ENCODE results near the gene UHMK1.

Gene UHMK1

DNA sequence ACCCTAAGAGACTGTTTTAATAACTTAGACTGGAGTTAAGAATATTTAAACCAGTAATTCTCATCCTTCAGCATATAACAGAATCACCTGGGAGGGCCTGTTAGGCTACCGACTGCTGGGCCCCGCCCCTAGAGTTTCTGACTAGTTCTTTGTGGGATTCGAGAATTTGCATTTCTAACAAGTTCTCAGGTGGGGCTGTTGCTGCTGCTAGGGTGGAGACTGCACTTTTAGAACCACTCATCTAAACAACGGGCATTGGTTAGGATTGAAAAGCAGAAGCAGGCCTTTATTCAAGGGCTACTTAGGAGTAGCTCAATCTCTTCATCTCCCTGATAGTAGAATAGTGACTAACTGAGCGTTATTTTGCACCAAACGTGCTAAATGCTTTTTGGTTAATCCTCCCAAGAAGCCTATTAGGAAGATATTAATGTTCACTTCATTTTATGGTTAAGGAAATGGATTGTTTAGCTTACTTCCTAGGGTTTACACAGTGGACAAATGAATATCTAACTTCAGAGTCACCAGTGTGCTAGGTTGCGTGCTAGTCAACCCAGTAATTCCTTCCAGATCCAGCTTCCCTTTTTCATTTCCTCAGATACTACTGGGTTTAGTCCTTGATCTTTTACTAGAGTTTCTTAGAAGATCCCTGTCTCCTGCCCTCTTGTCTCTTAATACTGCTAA is 32.8 kb downstream of the UHMK1 start:
- no peak for DNase-seq

DNA sequence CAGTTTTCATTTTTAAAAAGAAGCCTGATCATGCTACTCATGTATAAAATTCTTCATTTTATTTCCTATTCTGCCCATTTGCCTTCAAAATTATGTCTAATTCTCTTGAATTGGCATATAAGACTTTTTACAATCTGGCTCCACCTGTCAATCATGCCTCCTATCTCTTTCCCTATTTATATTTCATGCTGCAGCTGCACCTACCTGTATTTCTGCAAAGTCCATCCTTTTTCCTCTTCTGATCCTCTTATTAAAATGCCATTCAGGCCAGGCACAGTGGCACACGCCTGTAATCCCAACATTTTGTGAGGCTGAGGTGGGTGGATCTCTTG is 33.3 kb downstream of the UHMK1 start:
- no peak for DNase-seq

DNA sequence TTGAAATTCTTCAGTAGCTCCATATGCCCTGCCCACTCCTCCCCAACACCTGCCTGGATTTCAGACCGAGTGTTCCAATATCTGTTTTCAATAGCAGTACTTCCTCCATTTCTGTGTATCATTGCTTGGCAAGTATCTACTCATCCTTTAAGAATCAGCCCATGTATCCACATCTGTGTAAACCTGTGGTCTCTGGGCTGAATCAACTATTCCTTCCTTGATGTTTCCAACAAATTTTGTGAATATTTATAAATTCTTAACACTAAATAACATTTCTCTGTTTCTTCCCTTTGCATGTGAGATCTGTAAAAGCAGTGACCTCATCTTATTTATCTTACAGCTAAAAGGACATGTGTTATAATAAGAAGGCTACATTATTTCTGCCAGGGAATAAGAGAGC is 37.9 kb downstream of the UHMK1 start:
- DNase-seq, result no peak

DNA sequence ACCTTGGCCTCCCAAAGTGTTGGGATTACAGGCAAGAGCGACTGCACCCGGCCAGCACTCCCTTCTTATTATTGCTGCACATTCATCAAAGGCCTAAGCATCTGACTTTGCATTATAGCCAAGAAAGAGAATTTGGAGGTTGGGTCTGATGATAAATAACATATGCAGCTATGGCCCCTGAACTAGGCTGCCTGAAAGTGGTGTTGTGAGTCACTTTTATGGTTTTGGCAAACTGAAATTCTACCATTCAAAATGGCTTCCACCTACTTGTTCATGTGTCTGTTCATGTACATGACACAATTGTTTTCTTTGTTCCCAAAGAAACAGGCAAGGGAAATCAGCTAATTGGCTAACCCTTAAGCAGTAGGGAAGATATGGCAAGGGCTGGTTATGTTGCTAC is 38.9 kb downstream of the UHMK1 start:
- DNase-seq, result no peak

DNA sequence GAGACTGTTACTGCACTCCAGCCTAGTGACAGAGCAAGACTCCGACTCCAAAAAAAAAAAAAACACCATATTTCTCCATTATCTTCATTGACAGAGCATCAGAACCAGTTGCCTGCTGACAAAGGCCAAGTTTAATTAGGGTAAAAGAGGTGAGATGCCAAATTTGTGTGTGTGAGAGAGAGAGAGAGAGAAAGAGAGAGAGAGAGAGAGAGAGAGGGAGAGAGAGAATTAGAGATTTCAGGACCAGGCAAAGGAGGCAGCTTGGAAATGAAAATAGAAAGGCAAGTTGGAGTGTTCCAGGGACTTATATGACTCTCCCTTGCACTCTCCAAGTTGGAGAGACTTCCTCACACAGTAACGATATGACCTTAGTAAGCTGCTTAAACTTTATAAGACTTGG is 39.6 kb downstream of the UHMK1 start:
- no peak for DNase-seq

DNA sequence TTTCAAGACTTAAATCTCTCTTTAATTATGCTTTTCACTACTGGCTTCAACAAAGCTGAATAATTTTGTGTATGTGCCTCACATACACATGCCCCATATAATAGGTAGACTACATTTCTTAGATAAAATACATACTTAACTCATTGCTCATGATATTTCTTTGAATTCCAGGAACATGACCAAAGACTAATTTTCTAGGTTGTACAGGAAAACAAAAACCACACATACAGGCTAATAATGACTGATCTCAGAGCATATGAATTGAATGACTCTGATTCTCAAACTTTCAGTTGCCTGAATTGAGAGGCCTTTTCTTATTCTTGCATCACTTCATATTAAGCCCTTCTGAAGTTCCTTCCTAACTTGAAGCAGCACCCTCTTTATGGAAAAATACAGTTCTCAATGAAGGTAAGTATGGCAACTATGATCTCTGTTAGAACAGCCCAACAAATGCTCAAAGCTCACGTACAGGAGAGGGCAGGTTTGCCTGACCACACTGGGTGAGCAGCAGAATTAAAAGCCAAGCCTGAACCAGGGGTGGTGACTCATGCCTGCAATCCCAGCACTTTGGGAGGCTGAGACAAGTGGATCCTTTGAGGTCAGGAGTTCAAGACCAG is 41.3 kb downstream of the UHMK1 start:
- no peak for DNase-seq

DNA sequence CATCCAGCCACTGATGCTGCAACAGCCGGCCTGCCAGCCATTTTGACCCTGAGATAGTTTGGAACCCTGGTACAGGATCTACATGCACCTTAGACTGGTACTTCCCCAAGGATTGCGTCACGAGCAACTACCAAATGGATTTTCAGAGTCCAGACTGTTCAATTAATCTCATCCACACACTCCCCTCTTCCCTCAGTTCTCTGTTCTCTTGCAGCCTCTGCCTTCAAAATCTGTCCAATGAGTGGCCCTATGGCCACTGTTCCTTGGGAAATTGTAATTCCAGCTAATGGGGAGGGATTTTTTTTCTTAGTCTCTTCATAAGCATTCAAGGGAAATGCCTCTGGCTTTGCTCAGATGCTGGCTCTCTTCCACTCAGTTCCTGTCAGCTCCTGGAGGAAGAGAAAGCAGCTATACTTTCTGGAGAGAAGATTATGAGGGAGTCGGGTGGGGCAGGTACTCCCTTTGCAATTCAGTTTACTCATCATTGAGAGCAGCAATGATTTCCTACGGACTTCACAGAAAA is 44.1 kb downstream of the UHMK1 start:
- DNase-seq, result no peak

DNA sequence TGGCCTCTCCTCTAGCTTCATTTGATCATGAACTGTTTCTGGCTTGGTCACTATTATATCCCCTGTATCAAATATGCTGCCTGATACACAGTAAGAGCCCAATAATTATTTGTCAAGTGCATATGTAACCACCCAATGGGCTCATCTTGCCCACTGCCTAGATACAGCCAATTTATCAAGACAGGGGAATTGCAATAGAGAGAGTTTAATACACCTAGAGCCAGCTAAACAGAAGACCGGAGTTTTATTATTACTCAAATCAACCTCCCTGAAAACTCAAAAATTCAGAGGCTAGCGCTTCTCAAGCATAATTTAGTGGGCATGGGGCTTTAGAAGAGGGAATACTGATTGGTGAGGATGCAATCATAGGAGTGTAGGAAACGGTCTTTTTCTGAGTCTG is 45.6 kb downstream of the UHMK1 start:
- no peak for DNase-seq

DNA sequence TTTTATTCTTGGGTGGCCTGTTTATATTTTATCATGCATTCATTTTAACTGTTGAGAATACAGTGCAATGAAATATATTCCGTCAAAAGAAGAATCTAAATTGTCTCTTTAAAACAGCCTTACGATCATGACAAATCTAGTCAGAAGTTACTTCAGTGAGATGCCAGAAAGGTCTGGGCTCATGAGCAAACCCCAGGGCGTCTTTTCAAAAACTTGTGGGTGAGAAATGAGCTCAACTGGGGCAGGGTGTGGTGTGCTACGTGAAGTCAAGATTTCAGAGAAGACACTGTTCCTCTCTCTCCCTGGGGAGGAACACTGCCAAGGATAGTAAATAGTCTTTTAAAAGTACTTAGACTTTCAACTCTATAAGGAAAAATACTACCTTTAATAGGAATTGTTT is 50.6 kb downstream of the UHMK1 start:
- DNase-seq, result no peak

DNA sequence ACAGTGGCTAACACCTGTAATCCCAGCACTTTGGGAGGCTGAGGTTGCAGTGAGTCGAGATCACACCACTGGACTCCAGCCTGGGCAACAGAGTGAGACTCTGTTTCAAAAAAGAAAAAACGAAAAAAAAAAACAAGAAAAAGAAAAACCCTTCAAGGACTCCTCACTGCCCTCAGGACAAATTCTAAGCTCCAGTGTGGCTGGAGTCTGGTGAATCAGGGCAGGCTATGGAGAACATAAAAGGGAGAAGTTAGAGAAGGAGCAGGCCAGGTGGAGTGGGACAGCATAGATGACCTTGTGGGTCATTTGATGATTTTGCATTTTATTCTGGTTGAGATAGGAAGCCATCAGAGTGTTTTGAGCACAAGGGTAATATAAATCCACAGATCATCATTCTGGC is 51.4 kb downstream of the UHMK1 start:
- DNase-seq, result no peak

DNA sequence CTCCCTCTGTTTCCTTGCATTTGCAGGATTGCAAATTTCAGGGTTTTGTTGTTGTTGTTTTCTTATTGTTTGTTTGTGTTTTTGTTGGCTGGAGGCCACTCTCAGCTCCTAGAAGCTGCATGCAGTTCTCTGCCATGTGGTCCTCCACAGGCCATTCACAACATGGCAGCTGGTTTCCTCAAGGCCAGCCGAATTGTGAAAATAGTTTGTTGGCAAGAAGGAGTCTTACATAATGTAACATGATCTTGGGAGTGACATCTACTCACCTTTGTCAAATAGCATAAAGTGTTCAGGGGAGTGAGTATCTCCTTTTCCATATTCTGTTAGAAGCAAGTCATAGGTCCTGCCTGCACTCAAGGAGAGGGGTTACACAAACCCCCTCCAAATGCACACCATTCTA is 53.3 kb downstream of the UHMK1 start:
- no peak for DNase-seq

DNA sequence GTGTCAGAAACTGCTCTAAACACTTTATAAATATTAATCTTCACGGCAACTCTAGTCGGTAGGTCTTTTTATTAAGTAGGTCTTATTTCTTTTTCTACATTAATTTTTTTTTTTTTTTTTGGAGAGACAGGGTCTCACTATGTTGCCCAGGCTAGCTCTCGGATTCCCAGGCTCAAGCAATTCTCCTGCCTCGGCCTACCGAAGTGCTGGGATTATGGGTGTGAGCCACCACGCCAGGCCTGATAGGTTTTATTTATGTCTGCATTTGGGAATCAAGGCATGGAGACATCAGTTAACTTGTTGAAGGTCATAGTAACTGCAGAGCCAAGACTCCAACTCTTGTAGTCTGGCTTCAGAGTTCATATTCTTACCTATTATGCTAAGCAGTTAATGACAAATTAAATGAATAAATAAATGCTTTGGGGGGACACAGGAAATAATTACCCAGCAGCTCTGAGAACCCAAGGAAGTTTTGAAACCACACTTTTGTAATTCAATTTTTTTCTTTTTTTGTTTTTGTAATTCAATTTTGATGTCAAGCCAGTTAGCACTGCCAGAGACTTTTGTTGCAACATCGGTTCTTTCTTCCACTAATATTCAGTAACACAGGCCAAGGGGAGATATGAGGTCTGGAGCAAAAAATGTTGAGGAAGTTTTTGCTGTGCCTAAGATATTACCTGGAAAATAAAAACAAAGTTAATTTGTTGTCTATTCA is 54.5 kb downstream of the UHMK1 start:
- DNase-seq, result no peak

DNA sequence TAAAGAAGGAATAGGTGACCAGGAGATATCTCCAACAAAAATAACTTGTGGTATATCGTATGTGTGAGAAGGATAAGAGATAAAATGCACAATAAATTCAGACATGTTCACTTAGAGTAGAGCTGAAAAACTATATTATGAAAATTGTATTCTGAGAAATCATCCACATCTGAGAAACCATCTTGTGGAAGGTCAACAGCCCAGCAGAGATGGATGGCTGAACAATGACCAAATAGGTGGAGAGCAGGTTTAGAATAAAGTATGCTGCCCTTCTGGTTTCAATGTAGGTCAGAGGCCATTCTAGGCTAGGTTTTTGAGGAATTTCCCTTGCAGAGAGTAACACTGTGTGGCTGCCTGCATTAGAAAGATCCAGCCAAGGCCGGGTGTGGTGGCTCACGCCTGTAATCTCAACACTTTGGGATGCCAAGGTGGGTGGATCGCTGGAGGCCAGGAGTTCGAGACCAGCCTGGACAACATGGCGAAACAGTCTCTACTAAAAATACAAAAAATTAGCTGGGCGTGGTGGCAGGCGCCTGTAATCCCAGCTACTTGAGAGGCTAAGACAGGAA is 55.1 kb downstream of the UHMK1 start:
- no peak for DNase-seq

DNA sequence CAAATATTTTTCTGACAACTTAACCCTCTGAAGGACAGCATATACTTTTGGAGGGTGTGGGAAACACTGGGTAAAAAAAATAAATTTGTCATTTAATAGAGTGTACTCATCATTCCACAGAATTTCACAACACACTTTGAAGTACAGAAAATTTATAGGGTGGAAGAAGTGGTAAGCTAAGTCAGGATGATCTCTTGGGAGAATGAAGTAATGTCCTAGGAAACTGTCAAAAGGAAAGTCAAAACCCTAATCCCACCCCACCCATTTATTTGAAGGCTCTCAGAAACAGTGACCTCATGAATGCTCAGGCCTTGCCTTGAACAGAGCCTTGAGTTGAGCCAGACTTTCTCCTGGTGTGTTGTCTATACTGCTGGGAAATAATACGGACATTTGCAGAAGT is 56.6 kb downstream of the UHMK1 start:
- DNase-seq, result no peak

DNA sequence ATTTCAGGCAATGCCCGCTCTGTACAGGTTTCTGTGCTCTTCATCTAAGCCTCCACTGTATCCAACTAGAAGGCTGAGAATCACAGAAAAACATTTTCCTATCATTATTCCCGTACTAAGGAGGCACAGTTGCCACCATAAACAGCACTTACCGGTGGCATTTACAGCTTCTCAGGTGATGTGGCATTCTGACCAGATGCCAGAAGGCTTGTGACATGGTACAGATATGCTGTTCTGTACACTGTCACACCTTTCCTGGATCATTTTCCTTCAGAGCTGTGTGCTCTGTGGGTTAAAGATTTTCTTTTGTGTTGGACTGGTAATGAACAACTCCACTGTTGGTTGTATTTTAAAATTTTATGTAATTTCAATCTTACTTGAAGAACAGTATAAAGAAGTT is 59.9 kb downstream of the UHMK1 start:
- DNase-seq, result no peak

DNA sequence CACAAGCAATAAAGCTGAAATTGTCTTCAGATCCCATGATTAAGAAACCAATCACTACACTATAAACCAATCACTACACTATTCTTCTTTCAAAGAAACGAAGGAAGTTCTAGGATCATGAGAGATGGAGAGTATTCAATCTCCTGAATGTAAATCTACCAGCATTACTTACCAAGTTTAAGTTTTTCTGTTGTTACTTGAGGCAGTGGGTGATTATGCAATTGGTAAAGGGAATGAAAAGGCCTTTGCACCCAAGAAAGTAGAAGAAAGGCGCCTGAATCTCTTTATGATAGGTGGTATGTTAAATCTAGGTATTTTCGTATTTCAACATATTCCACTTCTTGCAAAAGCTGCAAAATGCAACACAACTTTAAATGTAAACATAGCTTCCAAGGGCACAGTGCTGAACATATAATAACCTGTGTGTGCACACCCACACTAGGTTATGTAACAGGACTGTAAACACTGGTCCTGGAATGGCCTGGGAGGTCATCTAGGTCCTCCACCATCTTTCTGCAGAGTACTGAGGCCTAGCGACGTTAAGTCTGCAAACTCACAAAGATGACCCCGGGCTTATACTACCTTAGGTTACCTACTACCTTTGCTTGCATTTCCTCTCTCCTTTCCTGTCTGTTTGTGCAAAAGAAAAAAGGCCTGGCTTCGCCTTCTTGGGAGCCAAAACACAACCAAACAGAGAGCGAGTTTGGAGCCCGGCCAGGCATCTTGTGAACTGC is 62.9 kb downstream of the UHMK1 start:
- no peak for DNase-seq

DNA sequence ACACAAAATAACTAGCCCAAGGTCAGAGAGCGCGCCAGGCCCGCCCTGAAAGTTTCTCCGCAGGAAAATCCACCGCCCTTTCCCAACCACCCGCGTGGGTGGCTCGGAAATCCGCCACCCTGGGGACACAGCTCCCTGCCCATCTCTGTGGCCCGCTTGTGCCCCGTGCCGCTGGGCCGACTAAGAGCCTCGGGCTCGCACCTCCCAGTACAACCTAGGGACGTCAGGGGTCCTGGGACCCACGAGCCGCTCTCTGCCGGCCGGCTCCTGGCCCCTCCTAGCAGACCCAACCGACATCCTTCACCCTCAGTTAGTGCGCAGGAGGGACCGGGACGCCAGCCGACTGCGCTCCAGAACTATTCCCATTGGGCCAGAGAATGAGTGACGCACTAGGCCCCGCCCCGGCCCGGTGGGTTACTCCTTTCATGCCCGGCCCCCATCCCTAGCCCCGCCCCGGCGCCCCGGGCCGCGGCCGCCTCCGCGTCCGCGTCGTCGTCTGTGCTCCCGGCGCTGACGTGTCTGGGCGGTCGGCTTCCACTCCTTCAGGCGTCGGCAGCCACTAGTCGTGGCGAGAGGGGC is 63.5 kb downstream of the UHMK1 start:
- DNase-seq, result peak; percentile 96

DNA sequence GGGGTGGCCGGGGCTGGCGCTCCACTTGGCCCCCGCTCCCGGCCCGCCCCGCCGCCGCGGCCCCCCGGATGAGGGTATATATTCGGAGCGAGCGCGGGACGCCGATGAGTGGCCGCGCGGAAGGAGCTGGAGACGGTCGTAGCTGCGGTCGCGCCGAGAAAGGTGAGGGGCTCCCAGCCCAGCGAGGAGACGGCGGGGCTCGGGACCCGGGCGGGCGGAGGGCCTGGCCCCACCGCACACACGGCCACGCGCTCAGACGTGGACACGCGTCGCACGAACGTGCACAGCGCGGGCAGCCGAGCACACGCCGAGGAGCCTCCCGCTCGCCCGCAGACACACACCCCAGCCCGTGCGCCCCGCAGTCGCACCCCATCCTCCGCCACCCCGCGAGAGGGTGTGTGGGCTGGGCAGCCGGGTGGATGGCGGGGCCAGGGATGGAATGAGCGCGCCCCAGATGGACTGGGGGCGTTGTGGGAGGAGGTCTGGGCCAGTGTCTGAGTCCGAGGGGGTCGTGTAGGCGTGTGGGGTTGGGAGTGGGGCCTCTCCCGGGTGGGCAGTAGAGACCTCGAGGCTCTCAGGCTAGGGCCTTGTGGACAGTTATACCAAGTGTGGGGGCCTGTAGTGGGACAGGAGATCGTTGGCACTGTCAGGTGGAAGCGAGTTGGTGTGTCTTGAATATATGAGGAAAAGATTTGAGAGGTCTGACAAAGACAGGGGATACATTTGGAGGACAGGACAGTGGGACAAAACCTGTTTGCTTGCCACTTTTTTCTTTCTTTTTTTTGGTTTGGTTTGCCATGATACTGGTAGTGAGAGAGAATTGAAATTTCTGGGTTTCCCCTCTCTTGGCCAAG is 64.2 kb downstream of the UHMK1 start, which contains the start of gene UAP1:
TSS of gene UAP1 (plus strand) at position 107 of the 854 bp plus-strand sequence. CDS start 4,347 bp downstream, outside the sequence.
- peak; percentile 2 for DNase-seq

DNA sequence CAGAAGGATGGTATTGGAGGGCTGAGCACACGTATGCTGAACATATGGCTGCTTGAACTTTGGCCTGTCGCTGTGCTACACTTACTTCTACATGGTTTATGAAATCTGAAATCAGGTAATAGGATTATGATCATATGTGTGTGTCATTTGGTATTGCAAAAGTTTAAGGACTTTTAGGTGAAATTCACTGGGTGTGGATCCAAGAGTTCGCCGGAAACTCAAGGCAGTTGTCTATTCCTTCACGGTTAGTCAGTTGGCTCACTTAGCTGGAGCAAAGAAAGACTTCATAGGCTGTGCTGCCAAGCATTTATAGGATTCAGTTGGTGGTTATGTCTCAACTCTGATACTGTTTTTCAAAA is 64.8 kb downstream of the UHMK1 start:
- no peak for DNase-seq

DNA sequence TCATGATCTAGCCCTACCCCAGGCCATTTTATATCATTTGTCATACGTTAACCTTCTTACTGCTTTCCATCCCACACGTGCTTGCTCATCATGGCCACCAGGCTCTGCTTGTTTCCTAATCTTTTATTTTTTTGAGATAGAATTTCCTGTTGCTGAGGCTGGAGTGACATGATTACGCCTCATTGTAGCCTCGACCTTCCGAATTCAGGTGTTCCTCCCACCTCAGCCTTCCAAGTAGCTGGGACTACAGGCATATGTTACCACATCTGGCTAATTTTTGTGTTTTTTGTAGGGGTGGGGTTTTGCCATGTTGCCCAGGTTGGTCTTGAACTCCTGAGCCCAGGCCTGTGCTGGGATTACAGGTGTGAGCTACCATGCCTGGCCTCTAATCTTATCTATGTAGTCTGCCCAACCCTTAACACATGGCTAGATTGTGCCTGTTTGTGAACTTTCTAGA is 67.2 kb downstream of the UHMK1 start:
- no peak for DNase-seq

DNA sequence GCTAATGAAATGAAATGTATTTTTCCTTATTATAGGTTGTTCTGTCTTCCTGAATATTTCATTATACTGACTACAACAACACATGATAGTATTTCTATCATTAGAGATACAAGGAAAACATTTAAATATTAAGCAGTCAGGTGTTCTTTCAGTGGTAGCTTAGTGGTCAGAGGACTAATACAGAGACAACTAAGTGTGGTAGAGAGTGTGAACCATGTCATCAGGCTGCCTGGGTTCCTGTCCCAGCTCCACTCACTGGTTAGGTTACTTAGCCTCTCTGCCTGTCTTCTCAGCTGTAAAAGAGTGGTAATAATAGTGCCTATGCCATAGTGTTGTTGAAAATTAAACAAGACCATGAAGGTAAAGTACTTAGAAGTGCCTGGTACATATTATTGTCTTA is 67.8 kb downstream of the UHMK1 start:
- no peak for DNase-seq

DNA sequence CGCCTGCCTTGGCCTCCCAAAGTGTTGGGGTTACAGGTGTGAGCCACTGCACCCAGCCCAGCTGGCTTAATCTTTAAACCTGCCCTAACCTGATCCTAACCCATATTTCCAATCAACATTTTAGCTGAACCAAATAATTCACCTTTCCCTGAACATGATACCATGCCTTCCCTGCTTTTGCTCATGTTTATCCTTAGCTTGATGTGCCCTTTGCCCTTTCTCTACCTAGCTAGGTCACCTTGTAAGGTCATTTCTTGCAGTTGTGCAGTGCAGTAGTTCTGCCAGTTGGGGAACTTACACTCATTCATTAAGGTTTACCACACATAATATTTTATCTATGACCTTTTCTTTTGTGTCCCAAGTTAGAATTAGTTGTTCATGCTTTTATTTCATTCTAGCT is 69.3 kb downstream of the UHMK1 start:
- no peak for DNase-seq
